Measurements from ENCODE around the gene CABP1.

GRCh38 chr12:120670667-120671066 lies 30.2 kb downstream of the CABP1 start:
- no peak for TF ChIP-seq CTCF (IDR thresholded peaks at IDR 0.05)
- TF ChIP-seq EZH2 (IDR thresholded peaks at IDR 0.05; ENCODE audit: borderline replicate concordance, insufficient read depth, low read depth, low read length, poor library complexity, severe bottlenecking) = no peak

Measured in B cell (primary cell).